Measurements from ENCODE around the gene ZNF829.

DNA sequence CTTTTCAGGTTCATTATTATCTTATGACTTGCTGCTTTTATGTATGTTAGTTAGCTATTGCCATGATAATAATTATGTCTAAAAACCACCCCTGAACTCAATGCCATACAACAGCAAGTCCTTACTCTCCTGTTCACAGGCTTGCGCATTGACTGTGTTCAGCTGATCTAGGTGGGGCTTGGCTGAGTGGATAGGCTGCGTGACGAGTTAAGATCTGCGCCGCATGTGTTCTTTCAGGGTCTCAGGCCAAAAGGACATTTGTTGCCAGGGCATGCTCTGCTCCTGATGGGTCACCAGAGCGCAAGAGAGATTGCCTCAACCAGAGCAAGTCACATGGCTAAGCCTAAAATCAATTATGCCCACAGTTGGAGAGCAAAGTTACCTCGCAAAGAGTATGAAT is 900 bp upstream of the ZNF829 start:
- TF ChIP-seq, protein P1, sequence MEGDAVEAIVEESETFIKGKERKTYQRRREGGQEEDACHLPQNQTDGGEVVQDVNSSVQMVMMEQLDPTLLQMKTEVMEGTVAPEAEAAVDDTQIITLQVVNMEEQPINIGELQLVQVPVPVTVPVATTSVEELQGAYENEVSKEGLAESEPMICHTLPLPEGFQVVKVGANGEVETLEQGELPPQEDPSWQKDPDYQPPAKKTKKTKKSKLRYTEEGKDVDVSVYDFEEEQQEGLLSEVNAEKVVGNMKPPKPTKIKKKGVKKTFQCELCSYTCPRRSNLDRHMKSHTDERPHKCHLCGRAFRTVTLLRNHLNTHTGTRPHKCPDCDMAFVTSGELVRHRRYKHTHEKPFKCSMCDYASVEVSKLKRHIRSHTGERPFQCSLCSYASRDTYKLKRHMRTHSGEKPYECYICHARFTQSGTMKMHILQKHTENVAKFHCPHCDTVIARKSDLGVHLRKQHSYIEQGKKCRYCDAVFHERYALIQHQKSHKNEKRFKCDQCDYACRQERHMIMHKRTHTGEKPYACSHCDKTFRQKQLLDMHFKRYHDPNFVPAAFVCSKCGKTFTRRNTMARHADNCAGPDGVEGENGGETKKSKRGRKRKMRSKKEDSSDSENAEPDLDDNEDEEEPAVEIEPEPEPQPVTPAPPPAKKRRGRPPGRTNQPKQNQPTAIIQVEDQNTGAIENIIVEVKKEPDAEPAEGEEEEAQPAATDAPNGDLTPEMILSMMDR (IDR thresholded peaks at IDR 0.05; ENCODE audit: low read length), result no peak
- no peak for TF ChIP-seq EZH2 (IDR thresholded peaks at IDR 0.05; ENCODE audit: borderline replicate concordance, low read length)
